Cerebellar nuclear complex (tissue), 1 donor: ENCODE data around the gene CEACAM20.
"Not testable (repeated sequence)": the region's sequence is repeated elsewhere in the genome, so short reads cannot be mapped to it uniquely, and the experiment has no call there.

Experiments used
- DNase-seq, 2 experiments: peaks; one replicate each; lab custom pipeline; 2025; lab: John Stamatoyannopoulos, UW

The CEACAM20 gene

GRCh38 chr19:44476559-44477408, 52.7 kb downstream of the CEACAM20 start:
- DNase-seq = no peak

GRCh38 chr19:44468730-44469129, 60.7 kb downstream of the CEACAM20 start:
- DNase-seq = not testable (repeated sequence)

GRCh38 chr19:44462600-44463286, 66.7 kb downstream of the CEACAM20 start:
- not testable (repeated sequence) for DNase-seq
